Measurements from ENCODE around the gene GGN.
"Not testable (repeated sequence)": the region's sequence is repeated elsewhere in the genome, so short reads cannot be mapped to it uniquely, and the experiment has no call there.

Gene GGN

GRCh38 chr19:38412491-38412890, 24.7 kb upstream of the GGN start:
- no peak for TF ChIP-seq FOXM1 (IDR thresholded peaks at IDR 0.05; ENCODE audit: borderline replicate concordance)
- no peak for DNase-seq (ENCODE audit: extremely low spot score)
- ChIA-PET CTCF (no interaction called here), POLR2A (no interaction called here)

- POLR2A ChIA-PET; DNase-seq (ENCODE audit: extremely low spot score): not testable (repeated sequence)
- CTCF ChIA-PET: interaction anchor here (1.7 kb wide), 1 partner anchor 9 kb away, joined by 4 read pairs; the partner anchor contains the start of gene FAM98C
These were observed 24.1 kb upstream of the GGN start for GRCh38 chr19:38411898-38412297.

GRCh38 chr19:38411041-38411712, 23.3 kb upstream of the GGN start:
- ChIA-PET POLR2A (no interaction called here), CTCF (interaction anchor here (1.7 kb wide), 1 partner anchor 8 kb away, joined by 4 read pairs; the partner anchor contains the start of gene FAM98C)
- no peak for DNase-seq (ENCODE audit: extremely low spot score)
- no peak for TF ChIP-seq TARDBP (IDR thresholded peaks at IDR 0.05)
- TF ChIP-seq FOXK2 (IDR thresholded peaks at IDR 0.05): no peak
- no peak for TF ChIP-seq CTBP1 (IDR thresholded peaks at IDR 0.05; ENCODE audit: borderline replicate concordance)
- TF ChIP-seq ARNT (IDR thresholded peaks at IDR 0.05): no peak
- TF ChIP-seq HDGF (IDR thresholded peaks at IDR 0.05; ENCODE audit: borderline replicate concordance): no peak
- TF ChIP-seq FOXM1 (IDR thresholded peaks at IDR 0.05; ENCODE audit: borderline replicate concordance): no peak
- no peak for TF ChIP-seq PKNOX1 (IDR thresholded peaks at IDR 0.05)
- TF ChIP-seq ELF4 (IDR thresholded peaks at IDR 0.05): no peak
- TF ChIP-seq BHLHE40 (IDR thresholded peaks at IDR 0.05; ENCODE audit: borderline replicate concordance): no peak
- no peak for TF ChIP-seq SUZ12 (IDR thresholded peaks at IDR 0.05)
- TF ChIP-seq SP1 (IDR thresholded peaks at IDR 0.05): no peak
- no peak for TF ChIP-seq ZNF384 (IDR thresholded peaks at IDR 0.05)

- POLR2A ChIA-PET; DNase-seq (ENCODE audit: extremely low spot score): not testable (repeated sequence)
- CTCF ChIA-PET: interaction anchor here (1.7 kb wide), 1 partner anchor 8 kb away, joined by 4 read pairs; the partner anchor contains the start of gene FAM98C
These were observed 22.6 kb upstream of the GGN start for GRCh38 chr19:38410407-38410806.

- ChIA-PET POLR2A (no interaction called here), CTCF (no interaction called here)
- no peak for DNase-seq (ENCODE audit: extremely low spot score)
- TF ChIP-seq BHLHE40 (IDR thresholded peaks at IDR 0.05; ENCODE audit: borderline replicate concordance): no peak
- no peak for TF ChIP-seq ARNT (IDR thresholded peaks at IDR 0.05)
- no peak for TF ChIP-seq SUZ12 (IDR thresholded peaks at IDR 0.05)
- no peak for TF ChIP-seq SP1 (IDR thresholded peaks at IDR 0.05)
- TF ChIP-seq TARDBP (IDR thresholded peaks at IDR 0.05): no peak
- TF ChIP-seq CTBP1 (IDR thresholded peaks at IDR 0.05; ENCODE audit: borderline replicate concordance): no peak
- TF ChIP-seq HDGF (IDR thresholded peaks at IDR 0.05; ENCODE audit: borderline replicate concordance): no peak
- TF ChIP-seq ELF4 (IDR thresholded peaks at IDR 0.05): no peak
- TF ChIP-seq PKNOX1 (IDR thresholded peaks at IDR 0.05): no peak
- TF ChIP-seq LEF1 (IDR thresholded peaks at IDR 0.05; ENCODE audit: borderline replicate concordance): no peak
- TF ChIP-seq FOXK2 (IDR thresholded peaks at IDR 0.05): no peak
These were observed 21.8 kb upstream of the GGN start for GRCh38 chr19:38409631-38410133.

GRCh38 chr19:38405276-38405675, 17.4 kb upstream of the GGN start:
- ChIA-PET CTCF (no interaction called here), POLR2A (interaction anchor here (2.8 kb wide), 1 partner anchor 213 kb away, joined by 18 read pairs; the partner anchor contains the start of genes EIF3K and MAP4K1)
- DNase-seq (ENCODE audit: extremely low spot score): no peak
- no peak for TF ChIP-seq HDGF (IDR thresholded peaks at IDR 0.05; ENCODE audit: borderline replicate concordance)

GRCh38 chr19:38404858-38405257, 17.0 kb upstream of the GGN start:
- ChIA-PET POLR2A (interaction anchor here (2.8 kb wide), 1 partner anchor 214 kb away, joined by 18 read pairs; the partner anchor contains the start of genes EIF3K and MAP4K1), CTCF (no interaction called here)
- TF ChIP-seq ARNT (IDR thresholded peaks at IDR 0.05): no peak
- TF ChIP-seq L3MBTL2 (conservative IDR thresholded peaks at IDR 0.05): no peak
- no peak for TF ChIP-seq TARDBP (IDR thresholded peaks at IDR 0.05)
- TF ChIP-seq ZNF384 (IDR thresholded peaks at IDR 0.05): no peak
- TF ChIP-seq BHLHE40 (IDR thresholded peaks at IDR 0.05; ENCODE audit: borderline replicate concordance): no peak
- no peak for TF ChIP-seq HDGF (IDR thresholded peaks at IDR 0.05; ENCODE audit: borderline replicate concordance)
- TF ChIP-seq FOXA1 (IDR thresholded peaks at IDR 0.05): no peak
- no peak for TF ChIP-seq NFRKB (IDR thresholded peaks at IDR 0.05)
- no peak for TF ChIP-seq LEF1 (IDR thresholded peaks at IDR 0.05; ENCODE audit: borderline replicate concordance)
- no peak for TF ChIP-seq SUZ12 (IDR thresholded peaks at IDR 0.05)
- no peak for TF ChIP-seq FOXK2 (IDR thresholded peaks at IDR 0.05)
- no peak for TF ChIP-seq ELF4 (IDR thresholded peaks at IDR 0.05)
- no peak for TF ChIP-seq FOXM1 (IDR thresholded peaks at IDR 0.05; ENCODE audit: borderline replicate concordance)
- TF ChIP-seq SP1 (IDR thresholded peaks at IDR 0.05): no peak

More at GRCh38 chr19:38404858-38405257, 17.0 kb upstream of the GGN start:
- no peak for DNase-seq (ENCODE audit: extremely low spot score)
